RWPE1 (cell line): Measurements from ENCODE around the gene PTPRN2.
"Not testable (repeated sequence)": the region's sequence is repeated elsewhere in the genome, so short reads cannot be mapped to it uniquely, and the experiment has no call there.

Experiments used
- CTCF ChIA-PET: fragments of 350-600 bp; sonication (Branson Sonifier 250); formaldehyde crosslinking; extraction: SDS; loops from one replicate; lab custom pipeline; 2021; lab: Yijun Ruan, JAX
- POLR2A ChIA-PET: fragments of 400-600 bp; formaldehyde crosslinking; extraction: SDS; loops from one replicate; lab custom pipeline; 2020; ENCODE audit warnings: antibody characterized with exemption; ENCODE audit not compliant: low non-redundant PET; lab: Yijun Ruan, JAX
- DNase-seq: peaks from one replicate; pipeline ENCODE4 v3.0.0; 2012; ENCODE audit warnings: low spot score
- H3K27ac ChIP-seq: fragments of 450-650 bp; 2 replicates; pipeline ENCODE4 v1.5.1; 2017
- CTCF ChIP-seq: fragments of 450-650 bp; conservative IDR thresholded peaks from 2 replicates; pipeline ENCODE4 v1.5.1; 2017; ENCODE audit warnings: low read depth, mild to moderate bottlenecking

Gene PTPRN2

GRCh38 chr7:158256091-158256816 lies 331.4 kb downstream of the PTPRN2 start:
- no peak overlapping the region for H3K27ac ChIP-seq
- DNase-seq = no peak
- POLR2A ChIA-PET = no interaction called here
- no peak for TF ChIP-seq CTCF
- CTCF ChIA-PET = interaction anchor here (0.6 kb wide), 1 partner anchor 547 kb away, joined by 4 read pairs; no protein-coding TSS in a partner anchor

- no peak for DNase-seq
- H3K27ac ChIP-seq = no peak overlapping the region
- ChIA-PET CTCF (no interaction called here), POLR2A (interaction anchor here (0.6 kb wide), 1 partner anchor 42 kb away, joined by 3 read pairs; no protein-coding TSS in a partner anchor)
- no peak for TF ChIP-seq CTCF
Measured at GRCh38 chr7:158255558-158255957, 332.1 kb downstream of the PTPRN2 start.

- no peak for TF ChIP-seq CTCF
- DNase-seq = no peak
- POLR2A ChIA-PET = interaction anchor here (0.6 kb wide), 1 partner anchor 42 kb away, joined by 3 read pairs; no protein-coding TSS in a partner anchor
- CTCF ChIA-PET = no interaction called here
- no peak overlapping the region for H3K27ac ChIP-seq
Measured at GRCh38 chr7:158255156-158255555, 332.5 kb downstream of the PTPRN2 start.

GRCh38 chr7:158253670-158254045 lies 334.0 kb downstream of the PTPRN2 start:
- CTCF ChIA-PET, POLR2A ChIA-PET, H3K27ac ChIP-seq, DNase-seq: not testable (repeated sequence)

GRCh38 chr7:158252837-158253669 lies 334.6 kb downstream of the PTPRN2 start:
- H3K27ac ChIP-seq = no peak overlapping the region
- no peak for TF ChIP-seq CTCF
- no peak for DNase-seq
- CTCF ChIA-PET = no interaction called here
- POLR2A ChIA-PET = no interaction called here

- ChIA-PET POLR2A (no interaction called here), CTCF (no interaction called here)
- H3K27ac ChIP-seq = no peak overlapping the region
- no peak for TF ChIP-seq CTCF
- DNase-seq = no peak
Measured at GRCh38 chr7:158252081-158252836, 335.4 kb downstream of the PTPRN2 start.
